GM18867 (cell line): ENCODE measurements around the gene DDT.
"Not testable (repeated sequence)": the region's sequence is repeated elsewhere in the genome, so short reads cannot be mapped to it uniquely, and the experiment has no call there.

ENCODE experiments used
- ATAC-seq: cut with Tn5 transposase; IDR thresholded peaks from one replicate; pipeline ENCODE4 v1.9.1; 2021; ENCODE audit warnings: mild to moderate bottlenecking, moderate library complexity; ENCODE audit not compliant: unreplicated experiment

The DDT gene

DNA sequence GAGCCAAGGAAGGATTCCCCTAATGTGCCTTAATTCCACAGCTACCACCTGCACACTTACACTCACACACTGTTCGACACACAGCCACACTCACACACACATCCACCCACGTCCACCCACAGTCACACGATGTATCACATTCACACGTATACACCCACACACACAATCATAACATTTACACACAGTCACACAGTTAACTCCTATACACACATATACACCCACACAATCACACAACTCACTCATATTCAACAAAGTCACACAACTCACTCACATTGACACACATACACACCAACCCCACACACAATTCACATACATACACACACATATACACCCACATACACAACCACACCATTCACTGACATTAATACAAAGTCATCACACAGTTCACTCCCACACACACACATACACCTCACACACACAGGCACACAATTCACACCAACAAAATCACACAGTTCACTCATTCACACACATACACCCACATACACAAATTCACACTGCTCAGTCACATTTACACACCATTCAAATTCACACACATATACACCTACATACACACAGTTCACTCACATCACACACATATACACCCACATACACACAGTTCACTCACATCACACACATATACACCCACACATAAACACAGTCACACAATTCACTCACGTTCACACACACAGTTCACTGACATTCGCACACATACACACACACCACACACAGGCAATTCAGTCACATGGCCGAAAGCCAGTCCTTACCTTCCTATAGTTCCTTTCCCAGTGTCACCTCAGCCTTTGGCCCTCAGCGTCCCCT, 19.8 kb downstream of the DDT start:
- ATAC-seq: not testable (repeated sequence)

DNA sequence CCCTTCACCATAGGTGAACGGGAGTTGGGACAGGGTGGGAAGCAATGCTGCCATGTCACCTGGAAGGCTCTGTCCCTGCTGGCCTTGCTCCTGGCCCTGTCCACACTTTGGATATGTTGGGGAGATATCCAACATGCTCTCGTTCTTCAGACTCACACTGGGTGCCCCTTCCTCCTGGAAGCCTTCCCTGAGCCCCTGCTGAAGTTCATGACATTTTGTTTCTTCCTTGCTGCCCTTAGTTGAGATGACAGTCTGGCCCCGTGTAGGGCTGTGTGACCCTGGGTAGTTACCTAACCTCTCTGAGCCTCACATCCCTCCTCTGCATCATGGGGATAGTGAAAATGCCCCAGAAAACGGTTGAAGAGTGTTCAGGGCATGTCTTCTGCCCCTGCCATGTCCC, 20.8 kb downstream of the DDT start:
- not testable (repeated sequence) for ATAC-seq

DNA sequence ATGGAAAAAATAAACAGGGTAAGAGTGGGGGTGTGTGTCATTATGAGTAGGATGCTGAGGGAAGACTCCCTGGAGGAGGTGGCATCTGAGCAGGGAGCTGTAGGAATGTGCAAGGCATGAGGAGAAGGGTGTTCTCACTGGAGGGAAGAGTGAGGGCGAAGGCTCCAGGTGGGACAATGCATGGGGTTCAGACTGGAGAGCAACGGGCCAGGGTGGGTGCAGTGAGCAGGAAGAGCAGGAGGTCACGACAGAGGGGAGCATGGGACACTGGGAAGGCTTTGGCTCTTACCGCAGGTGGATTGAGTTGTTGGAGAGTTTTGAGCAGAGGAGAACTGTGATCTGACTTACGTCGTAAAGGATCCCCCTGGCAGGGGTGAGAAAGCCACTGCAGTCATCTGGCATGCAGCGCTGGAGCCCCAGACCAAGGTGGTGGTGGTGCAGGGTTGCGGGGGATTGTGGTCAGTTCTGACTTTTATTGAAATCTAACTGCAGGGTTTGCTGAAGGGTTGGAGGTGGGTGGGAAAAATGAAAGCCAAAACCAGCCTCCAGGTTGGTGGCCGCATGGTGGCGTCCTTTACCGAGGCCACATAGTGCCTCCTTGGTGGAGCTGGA, 21.3 kb downstream of the DDT start:
- ATAC-seq: not testable (repeated sequence)

DNA sequence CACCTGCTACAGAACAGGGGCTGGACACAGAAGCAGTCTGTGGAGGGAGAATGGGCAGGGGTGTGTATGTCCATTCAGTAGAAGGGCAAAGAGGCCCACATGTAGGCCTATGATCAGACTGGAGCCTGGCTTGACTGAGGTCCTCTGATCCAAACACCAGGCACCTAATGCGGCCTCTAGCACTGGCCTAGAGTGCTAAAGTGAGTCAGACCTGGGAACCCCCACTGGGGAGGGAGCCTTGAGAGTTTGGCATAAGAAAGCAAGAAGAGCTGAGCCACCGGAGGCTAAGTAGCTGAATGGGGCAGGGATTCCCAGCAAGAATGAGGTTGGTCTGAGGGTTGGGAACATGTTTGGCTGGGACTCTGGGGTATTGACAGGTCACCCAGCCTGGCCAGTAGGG, 22.9 kb downstream of the DDT start:
- ATAC-seq: not testable (repeated sequence)

DNA sequence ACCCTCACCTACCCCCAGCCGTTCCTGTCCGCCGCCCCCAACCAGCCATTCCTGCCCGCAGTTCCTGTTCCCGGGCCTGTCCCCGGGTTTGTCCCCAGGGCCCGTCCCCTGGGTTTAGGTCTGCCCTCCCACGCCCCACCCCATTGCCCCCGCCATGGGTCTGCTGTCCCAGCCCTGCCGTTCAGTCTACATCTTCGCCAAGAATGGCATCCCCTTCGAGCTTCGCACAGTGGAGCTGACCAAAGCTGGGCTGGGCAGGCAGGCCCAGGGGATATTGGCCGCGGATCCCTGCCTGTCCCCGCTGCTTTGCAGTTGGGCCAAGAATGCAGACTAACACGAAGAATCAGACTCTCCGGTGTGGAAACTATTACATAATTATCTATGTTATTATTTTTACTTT, 24.5 kb downstream of the DDT start:
- not testable (repeated sequence) for ATAC-seq

DNA sequence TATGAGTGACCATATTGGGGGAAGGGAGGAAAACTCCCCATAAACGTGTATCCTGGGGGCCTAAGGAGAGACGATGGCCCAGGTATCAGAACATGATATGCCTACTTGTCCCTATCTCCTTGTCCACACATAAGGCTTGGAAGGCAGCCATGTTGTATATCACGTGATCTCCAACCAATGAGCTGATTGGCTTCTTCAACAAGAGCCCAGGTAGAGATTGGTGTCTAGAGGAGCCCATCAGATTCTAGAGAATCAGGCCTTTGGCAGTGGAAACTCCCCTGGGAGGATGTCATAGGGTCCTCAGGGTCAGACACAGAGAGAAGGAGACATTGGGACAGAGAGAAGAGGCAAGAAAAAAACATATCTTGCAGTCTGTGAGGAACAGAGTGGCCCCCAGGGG, 26.9 kb downstream of the DDT start:
- ATAC-seq: not testable (repeated sequence)

DNA sequence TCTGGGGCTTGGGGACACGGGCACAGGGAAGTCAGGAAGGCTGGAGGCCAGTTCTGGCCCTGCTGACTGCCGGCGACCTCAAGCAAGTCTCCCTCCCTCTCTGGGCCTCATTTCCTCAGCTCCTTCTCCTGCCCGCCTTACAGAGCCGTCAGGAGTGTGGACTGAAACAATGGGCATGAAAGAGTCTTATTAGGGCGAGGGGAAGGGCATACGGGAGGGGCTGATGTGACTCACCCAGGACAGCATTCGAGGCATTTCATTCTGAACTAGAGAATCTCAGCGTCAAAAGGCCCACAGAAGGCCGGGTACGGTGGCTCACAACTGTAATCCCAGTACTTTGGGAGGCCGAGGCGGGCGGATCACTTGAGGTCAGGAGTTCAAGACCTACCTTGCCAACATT, 34.1 kb downstream of the DDT start:
- not testable (repeated sequence) for ATAC-seq

DNA sequence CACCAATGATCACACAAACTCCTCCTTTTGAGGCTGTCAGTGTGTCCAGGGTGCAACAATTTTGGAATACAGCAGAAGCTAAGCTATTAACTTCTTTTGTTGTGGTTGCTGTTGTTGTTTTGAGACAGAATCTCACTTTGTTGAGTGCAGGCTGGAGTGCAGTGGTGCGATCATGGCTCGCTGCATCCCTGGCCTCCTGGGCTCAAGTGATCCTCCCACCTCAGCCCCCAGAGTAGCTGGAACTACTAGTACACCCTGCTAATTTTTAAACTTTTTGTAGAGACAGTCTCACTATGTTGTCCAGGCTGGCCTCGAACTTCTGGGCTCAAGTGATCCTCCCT, 35.3 kb downstream of the DDT start:
- no peak for ATAC-seq

DNA sequence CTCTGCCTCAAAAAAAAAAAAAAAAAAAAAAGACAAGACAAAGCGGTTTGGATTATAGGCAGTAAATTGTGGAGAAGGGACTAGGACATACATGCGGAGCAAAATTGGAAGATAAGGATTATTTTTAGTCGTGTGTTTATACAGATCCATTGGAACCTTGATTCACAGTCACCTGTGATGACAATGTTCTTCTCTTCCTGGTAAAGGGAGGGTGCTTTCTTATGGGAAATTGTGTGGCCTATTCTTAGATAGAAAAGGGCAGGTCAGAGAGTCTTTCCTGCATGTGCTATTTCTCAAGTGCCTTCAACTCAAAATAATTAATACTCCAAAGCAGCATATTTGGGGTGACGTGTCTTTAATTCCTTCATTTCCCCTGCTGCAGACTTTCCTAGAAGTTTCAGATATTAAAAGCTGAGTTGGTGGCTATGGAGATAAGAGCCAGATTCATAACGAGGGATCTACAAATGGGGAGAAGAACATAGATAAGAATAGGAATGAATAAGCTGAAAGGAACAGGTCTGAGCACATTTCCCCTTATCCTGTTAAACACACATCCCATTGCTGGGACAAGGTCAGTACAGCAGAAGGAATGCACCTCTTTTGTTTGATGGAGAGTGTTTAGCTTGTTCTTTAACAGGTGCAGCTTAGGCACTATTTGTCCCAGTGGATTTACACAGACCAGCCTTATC, 35.8 kb downstream of the DDT start:
- ATAC-seq: no peak

DNA sequence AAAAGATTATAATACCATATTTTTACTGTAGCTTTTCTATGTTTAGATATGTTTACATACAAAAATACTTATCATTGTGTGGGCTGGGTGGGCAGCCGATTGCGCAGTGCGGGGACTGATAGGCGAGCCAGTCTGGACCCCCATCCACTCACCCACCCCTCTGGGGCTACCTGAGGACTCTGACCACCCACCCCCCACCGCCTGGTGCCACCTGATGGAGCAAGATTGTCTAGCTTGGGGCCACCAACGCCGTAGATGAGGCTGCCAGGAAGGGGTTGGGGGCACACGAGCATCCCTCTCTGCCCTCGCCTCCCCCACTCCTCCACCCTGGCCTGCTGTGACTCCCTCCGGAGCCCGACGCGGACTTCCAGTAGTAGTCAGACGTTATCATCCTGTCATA, 47.7 kb downstream of the DDT start:
- ATAC-seq: no peak

DNA sequence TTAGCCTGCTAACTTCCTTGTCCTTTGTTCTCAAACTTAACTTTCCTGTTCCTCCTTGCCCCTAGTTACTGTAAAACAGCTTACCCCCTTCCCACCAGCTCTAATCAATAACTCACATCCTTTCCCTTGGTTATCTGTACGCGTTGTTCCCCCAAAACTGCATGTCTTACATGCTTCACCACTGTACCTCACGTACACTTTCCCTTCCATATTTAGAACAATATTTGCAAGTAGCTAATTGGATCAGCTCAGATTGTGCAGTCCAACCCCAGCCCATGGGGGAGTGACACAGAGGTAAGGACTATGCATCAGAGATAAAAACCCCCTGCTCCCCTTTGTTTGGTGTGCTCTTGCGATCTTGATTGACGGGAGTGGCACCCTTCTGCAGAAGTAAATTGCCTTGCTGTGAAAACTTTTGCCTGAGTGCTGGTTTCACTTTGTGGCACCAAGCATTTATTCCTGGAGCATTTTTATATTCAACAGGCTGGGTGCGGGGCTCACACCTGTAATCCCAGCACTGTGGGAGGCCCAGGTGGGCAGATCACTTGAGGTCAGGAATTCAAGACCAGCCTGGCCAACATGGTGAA, 49.1 kb downstream of the DDT start:
- no peak for ATAC-seq

DNA sequence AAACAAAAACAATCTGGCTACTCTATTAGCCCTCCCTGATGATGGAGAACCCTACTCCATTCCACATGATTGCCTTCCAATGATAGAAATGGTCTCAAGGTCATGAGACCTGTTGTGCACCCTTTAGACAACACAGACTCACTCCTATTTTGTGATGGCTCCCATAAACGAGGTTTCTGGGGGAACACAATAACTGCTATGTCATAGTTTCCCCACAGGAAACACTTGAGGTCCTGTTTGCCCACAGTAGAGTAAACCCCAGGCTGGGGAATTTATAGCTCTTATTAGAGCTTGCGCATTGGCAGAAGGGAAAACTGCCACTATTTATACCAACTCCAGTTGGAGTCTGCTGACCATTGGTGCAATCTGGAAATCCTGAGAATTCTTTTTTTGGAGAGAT, 51.3 kb downstream of the DDT start:
- ATAC-seq: no peak

DNA sequence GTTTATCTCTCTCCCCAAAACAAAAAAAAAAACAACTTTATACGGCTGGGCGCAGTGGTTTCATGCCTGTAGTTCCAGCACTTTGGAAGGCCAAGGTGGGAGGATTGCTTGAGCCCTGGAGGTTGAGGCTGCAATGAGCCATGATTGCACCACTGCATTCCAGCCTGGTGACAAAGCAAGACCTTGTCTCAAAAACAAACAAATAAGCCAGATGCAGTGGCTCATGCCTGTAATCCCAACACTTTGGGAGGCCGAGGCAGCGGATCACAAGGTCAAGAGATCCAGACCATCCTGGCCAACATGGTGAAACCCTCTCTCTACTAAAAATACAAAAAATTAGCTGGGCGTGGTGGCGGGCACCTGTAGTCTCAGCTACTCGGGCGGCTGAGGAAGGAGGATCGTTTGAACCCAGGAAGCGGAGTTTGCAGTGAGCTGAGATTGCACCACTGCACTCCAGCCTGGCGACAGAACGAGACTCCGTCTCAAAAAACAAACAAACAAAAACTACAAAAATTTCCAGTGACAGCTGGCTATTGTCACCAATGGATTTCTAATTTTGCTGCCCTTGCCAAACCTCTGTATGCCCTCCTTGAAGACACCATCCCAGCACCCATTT, 52.5 kb downstream of the DDT start:
- not testable (repeated sequence) for ATAC-seq
